Measurements from ENCODE around the gene PRR36.

GRCh38 chr19:7869453-7869909 is 4.7 kb downstream of the PRR36 start:
- no peak for TF ChIP-seq POLR2AphosphoS5 (IDR thresholded peaks at IDR 0.05)
- TF ChIP-seq CTCF (IDR thresholded peaks at IDR 0.05): peak in 1 of 4 experiments; percentile 25
- no peak for TF ChIP-seq POLR2A (IDR thresholded peaks at IDR 0.05)
- no peak for TF ChIP-seq EP300 (IDR thresholded peaks at IDR 0.05)

Data from sigmoid colon (tissue), 4 donors.